Thoracic aorta (tissue), 2 donors: ENCODE results near the gene LHPP. TPM values are rescaled to one million over a fixed set of nuclear protein-coding genes. Genes with fewer than 3 reads are reported as not detected.

Experiments
- ATAC-seq: fragments of 150-250 bp; one replicate; pipeline ENCODE4 v1.8.0; 2017; ENCODE audit warnings: low read depth; ENCODE audit not compliant: insufficient number of reproducible peaks, low FRiP score
- DNase-seq: peaks from one replicate; pipeline ENCODE4 v3.0.0-alpha.2; 2020; ENCODE audit warnings: low spot score
- H3K27ac ChIP-seq, 2 donors: fragments of 200-600 bp; sonication (generic); 1 replicate in 1 of 2; 2 replicates in 1 of 2; pipeline ENCODE4 v1.5.1; 2016; ENCODE audit warnings: mild to moderate bottlenecking in 2 of 2, moderate library complexity in 2 of 2
- H3K27me3 ChIP-seq: fragments of 200-600 bp; sonication (generic); replicated peaks from 2 replicates; pipeline ENCODE4 v1.6.0; 2016; ENCODE audit warnings: mild to moderate bottlenecking; ENCODE audit not compliant: insufficient read depth
- H3K36me3 ChIP-seq: fragments of 200-600 bp; sonication (generic); one replicate; pipeline ENCODE4 v1.5.1; 2016
- H3K4me1 ChIP-seq, 2 donors: fragments of 200-600 bp; sonication (generic); 1 replicate in 1 of 2; 2 replicates in 1 of 2; pipeline versions ENCODE4 v1.5.1 to v1.6.0; 2016; ENCODE audit warnings: low read depth in 2 of 2, mild to moderate bottlenecking in 1 of 2; ENCODE audit not compliant: control insufficient read depth in 1 of 2
- H3K4me3 ChIP-seq: fragments of 200-600 bp; sonication (generic); 2 replicates; pipeline ENCODE4 v1.5.1; 2016; ENCODE audit warnings: mild to moderate bottlenecking
- H3K9me3 ChIP-seq: fragments of 200-600 bp; sonication (generic); 2 replicates; pipeline ENCODE4 v1.5.1; 2016
- total RNA-seq, 2 donors: library from RNA; depleted of rRNA; stranded (reverse); fragments of >200 nt; gene quantifications; one replicate each; pipeline versions ENCODE4 v1.1.0 to v1.2.3, GENCODE V29; 2016
- TF ChIP-seq, protein P1 (sequence below): fragments of 200-600 bp; sonication (generic); IDR thresholded peaks from one replicate; pipeline ENCODE4 v1.5.1; 2019; ENCODE audit warnings: antibody characterized with exemption

LHPP gene
- total RNA-seq, 2 donors from 2014 or later = 7.2 to 24.1 TPM

DNA sequence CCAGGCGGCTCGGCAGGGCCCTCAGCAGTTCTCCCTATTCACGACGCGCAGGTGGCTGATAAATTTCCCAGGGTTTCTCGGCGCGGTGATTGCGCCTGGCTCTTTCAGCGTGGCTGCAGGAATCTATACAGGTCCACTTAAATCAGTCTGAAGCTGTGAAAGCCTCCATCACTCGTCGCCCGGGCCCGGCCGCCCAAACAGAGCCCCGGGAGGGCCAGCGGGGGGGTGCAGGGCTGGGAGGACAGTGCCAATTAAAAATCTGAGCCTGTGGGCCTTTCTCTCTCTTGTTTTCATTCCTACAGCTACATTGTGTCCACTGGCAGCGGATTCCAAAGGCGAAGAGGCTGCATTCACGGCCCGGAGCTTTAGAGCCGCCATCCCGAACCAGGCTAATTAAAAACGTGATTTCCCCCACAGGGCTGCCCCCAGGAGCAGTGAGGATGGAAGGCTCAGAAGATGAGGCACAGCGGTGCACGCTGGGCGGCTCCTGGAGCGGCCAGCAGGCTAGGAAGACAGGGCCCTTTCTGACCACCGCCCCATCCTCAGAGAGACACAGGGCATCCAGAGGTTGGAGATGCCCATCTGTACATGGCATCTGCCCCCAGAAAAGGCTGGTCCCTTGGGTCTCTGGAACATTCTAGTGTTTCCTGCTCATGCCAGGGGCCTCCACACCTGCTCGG is 181.8 kb downstream of the LHPP start:
- Histone ChIP-seq H3K4me1 (peaks cover 31 to 56% of the 10 kb centered on the region in 2 donors), H3K4me3 (no peak overlapping the region), H3K9me3 (no peaks in the 10 kb centered on the region), H3K27me3 (no peaks in the 10 kb centered on the region), H3K27ac (no peak overlapping the region), H3K36me3 (no peaks in the 10 kb centered on the region)
- TF ChIP-seq, protein P1, sequence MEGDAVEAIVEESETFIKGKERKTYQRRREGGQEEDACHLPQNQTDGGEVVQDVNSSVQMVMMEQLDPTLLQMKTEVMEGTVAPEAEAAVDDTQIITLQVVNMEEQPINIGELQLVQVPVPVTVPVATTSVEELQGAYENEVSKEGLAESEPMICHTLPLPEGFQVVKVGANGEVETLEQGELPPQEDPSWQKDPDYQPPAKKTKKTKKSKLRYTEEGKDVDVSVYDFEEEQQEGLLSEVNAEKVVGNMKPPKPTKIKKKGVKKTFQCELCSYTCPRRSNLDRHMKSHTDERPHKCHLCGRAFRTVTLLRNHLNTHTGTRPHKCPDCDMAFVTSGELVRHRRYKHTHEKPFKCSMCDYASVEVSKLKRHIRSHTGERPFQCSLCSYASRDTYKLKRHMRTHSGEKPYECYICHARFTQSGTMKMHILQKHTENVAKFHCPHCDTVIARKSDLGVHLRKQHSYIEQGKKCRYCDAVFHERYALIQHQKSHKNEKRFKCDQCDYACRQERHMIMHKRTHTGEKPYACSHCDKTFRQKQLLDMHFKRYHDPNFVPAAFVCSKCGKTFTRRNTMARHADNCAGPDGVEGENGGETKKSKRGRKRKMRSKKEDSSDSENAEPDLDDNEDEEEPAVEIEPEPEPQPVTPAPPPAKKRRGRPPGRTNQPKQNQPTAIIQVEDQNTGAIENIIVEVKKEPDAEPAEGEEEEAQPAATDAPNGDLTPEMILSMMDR = no peak
- ATAC-seq (no peak), DNase-seq (no peak)

DNA sequence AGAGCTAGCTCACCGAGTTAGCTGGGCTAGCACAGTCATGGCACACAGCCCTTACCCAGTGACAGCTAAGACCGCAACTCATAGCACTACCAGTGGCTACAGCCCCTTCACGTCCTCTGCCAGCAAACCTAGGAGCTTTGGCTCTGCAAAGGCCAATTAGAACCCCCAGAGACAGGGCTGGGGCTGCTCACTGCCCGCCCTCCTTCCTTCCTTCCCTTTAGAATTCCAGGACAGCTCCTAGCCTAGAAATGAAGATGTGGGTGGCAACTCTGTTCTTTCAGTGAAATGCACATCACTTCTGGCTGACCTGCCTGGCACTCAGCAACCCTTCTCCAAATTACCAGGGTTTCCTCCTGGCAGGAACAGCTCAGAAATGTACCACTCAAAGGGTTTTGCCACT is 182.6 kb downstream of the LHPP start:
- H3K4me3 ChIP-seq = no peak overlapping the region
- TF ChIP-seq, protein P1 = no peak
- no peak for DNase-seq
- H3K27me3 ChIP-seq = no peaks in the 10 kb centered on the region
- no peak overlapping the region for H3K27ac ChIP-seq
- H3K9me3 ChIP-seq = no peaks in the 10 kb centered on the region
- H3K4me1 ChIP-seq = peaks cover 36 to 64% of the 10 kb centered on the region in 2 donors
- no peaks in the 10 kb centered on the region for H3K36me3 ChIP-seq
- no peak for ATAC-seq

DNA sequence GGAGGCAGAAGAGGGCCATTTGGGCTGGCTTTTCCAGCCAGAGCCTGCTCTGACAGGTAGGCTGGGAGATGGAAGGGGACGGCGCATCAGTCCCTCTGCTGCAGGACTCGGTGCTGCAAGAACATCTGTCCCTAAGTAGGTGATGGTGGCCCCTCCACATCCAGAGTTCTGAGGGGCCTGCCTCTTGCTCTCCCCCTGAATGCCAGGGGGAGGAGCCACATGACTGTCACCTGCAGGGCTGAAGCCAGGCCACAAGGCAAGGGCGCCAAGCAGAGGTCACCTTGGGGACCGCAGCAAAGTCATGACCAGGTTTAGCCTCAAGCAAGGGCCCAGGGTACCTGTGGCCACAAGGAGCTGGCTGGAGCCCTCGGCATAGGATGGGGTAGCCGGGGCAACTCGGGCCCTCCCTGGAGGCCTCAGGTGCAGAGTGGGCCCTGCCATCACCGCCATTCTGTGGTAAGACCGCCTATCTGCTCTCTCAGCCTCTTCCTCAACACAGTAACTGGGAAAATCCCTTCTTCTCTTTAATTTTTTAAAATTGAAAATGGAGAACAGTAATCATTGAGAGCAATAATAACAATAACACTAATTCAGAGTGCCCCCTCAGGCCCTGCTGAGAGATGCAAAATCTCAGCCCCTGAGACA is 183.3 kb downstream of the LHPP start:
- no peak for ATAC-seq
- DNase-seq = no peak
- Histone ChIP-seq H3K9me3 (no peaks in the 10 kb centered on the region), H3K27ac (no peak overlapping the region), H3K4me3 (no peak overlapping the region), H3K27me3 (no peaks in the 10 kb centered on the region), H3K36me3 (no peaks in the 10 kb centered on the region), H3K4me1 (peaks cover 37 to 71% of the 10 kb centered on the region in 2 donors)
- TF ChIP-seq, protein P1 = no peak

DNA sequence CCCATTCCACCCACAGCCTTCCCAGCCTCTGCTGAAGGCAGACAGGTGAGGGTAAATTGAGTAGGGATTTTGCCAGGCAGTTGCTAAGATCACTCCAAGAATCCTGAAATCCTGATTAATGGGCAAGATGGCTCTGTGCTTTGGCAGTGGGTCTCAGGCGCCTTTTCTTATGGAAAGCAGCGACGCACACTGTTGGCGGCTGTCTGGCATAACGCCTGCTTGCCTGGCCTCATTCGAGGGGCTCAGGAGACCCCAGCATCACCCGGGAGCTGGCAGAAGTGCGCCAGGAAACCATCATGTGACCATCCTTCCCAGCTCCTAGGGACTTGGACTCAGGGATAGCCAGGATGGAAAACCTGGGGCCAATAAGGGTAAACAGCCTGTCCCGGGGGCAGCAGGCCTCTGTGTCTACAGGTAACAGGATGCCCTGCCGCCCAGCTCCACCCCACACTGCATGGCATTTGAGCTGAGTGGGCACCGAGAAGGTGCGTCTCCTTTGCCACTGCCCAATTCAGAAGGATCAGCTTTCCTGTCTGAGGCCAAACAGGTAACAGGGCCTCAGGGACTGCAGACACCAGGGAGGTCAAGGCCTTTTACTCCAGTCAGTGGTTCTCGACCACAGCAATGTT is 184.0 kb downstream of the LHPP start:
- Histone ChIP-seq H3K36me3 (no peaks in the 10 kb centered on the region), H3K4me3 (no peak overlapping the region), H3K4me1 (peaks cover 37 to 71% of the 10 kb centered on the region in 2 donors), H3K9me3 (no peaks in the 10 kb centered on the region), H3K27ac (peak overlapping the region; percentile 57 to 72), H3K27me3 (no peaks in the 10 kb centered on the region)
- ATAC-seq = no peak
- no peak for DNase-seq
- TF ChIP-seq, protein P1 = no peak
